Esophagus muscularis mucosa (tissue), 4 donors: ENCODE results near the gene TENT4B. TPM values are rescaled to one million over a fixed set of nuclear protein-coding genes. Genes with fewer than 3 reads are reported as not detected.

Source experiments
- DNase-seq: peaks from one replicate; pipeline ENCODE4 v3.0.0-alpha.2; 2017; ENCODE audit errors: extremely low spot score
- H3K27ac ChIP-seq, 4 donors: fragments of 200-600 bp; sonication (generic); replicated peaks in 1 of 4; 1 replicate in 3 of 4; 2 replicates in 1 of 4; pipeline ENCODE4 v1.5.1; 2016 to 2019; ENCODE audit warnings: mild to moderate bottlenecking in 1 of 4
- H3K27me3 ChIP-seq, 4 donors: fragments of 200-600 bp; sonication (generic); one replicate each; pipeline versions ENCODE4 v1.5.1 to v1.6.0; 2016 to 2019
- H3K36me3 ChIP-seq, 4 donors: fragments of 200-600 bp; sonication (generic); one replicate each; pipeline ENCODE4 v1.5.1; 2016 to 2019
- H3K4me1 ChIP-seq, 4 donors: fragments of 200-600 bp; sonication (generic); one replicate each; pipeline ENCODE4 v1.5.1; 2016 to 2019
- H3K4me3 ChIP-seq, 4 donors: fragments of 200-600 bp; sonication (generic); 1 replicate in 2 of 4; 2 replicates in 2 of 4; pipeline ENCODE4 v1.5.1; 2016 to 2019; ENCODE audit warnings: mild to moderate bottlenecking in 4 of 4, moderate library complexity in 1 of 4
- H3K9me3 ChIP-seq, 4 donors: fragments of 200-600 bp; sonication (generic); 1 replicate in 3 of 4; 2 replicates in 1 of 4; pipeline ENCODE4 v1.5.1; 2016 to 2019
- CTCF ChIP-seq, 3 experiments: fragments of 200-600 bp in 2 of 3; fragments of 450-650 bp in 1 of 3; sonication (generic) in 2 of 3; IDR thresholded peaks; one replicate each; pipeline ENCODE4 v1.5.1; 2017 to 2019; ENCODE audit warnings: antibody characterized with exemption in 3 of 3, mild to moderate bottlenecking in 2 of 3, moderate library complexity in 1 of 3
- EP300 ChIP-seq: sonication (generic); formaldehyde crosslinking; IDR thresholded peaks from one replicate; pipeline ENCODE4 v1.6.1; 2017; ENCODE audit warnings: antibody characterized with exemption
- POLR2A ChIP-seq: fragments of 450-650 bp; IDR thresholded peaks from one replicate; pipeline ENCODE4 v1.6.1; 2017; ENCODE audit warnings: antibody characterized with exemption, moderate library complexity, mild to moderate bottlenecking, low read depth
- POLR2AphosphoS5 ChIP-seq, 2 donors: sonication (generic); formaldehyde crosslinking; IDR thresholded peaks; one replicate each; pipeline ENCODE4 v1.6.1; 2017; ENCODE audit warnings: antibody characterized with exemption in 2 of 2
- WGBS: methylation state at CpG from one replicate; pipeline ENCODE4 v1.1.5; 2018; 5-methylcytosine and 5-hydroxymethylcytosine counted together
- intact Hi-C: fragments of 100-400 bp; cut with DNase I; formaldehyde crosslinking; loops from one replicate; pipeline ENCODE4 v1.15.1; 2023
- total RNA-seq, 4 donors: library from RNA; depleted of rRNA; stranded (reverse); fragments of >200 nt; gene quantifications; one replicate each; pipeline versions ENCODE4 v1.1.0 to v1.2.1, GENCODE V29; 2016

Gene TENT4B
- total RNA-seq, 4 donors from 2014 or later, result 9.9 to 18.3 (median 16.7) TPM

- Histone ChIP-seq H3K27ac (peak overlapping the region; percentile 17 to 45 (median 24)), H3K36me3 (peaks cover 0 to 30% (median 14%) of the 10 kb centered on the region in 4 donors), H3K4me1 (peaks cover 34 to 59% (median 52%) of the 10 kb centered on the region in 4 donors), H3K27me3 (no peaks in the 10 kb centered on the region), H3K4me3 (no peak overlapping the region), H3K9me3 (no peaks in the 10 kb centered on the region)
- DNase-seq, result no peak
- WGBS, result 59% methylated on average over 5 of the region's 5 CpGs
- TF ChIP-seq CTCF (IDR thresholded peaks at IDR 0.05) (peak; percentile 68 to 83 (median 81)), POLR2A (no peak), EP300 (no peak), POLR2AphosphoS5 (IDR thresholded peaks at IDR 0.05) (peak; percentile 60 to 62)
- intact Hi-C loops, result loop anchor here (2.0 to 10.0 kb wide), 3 partner anchors 144 to 186 kb away; partner anchors contain the start of gene CNEP1R1
These were observed 57.3 kb downstream of the TENT4B start for GRCh38 chr16:50210266-50211038.

GRCh38 chr16:50213939-50214519, 60.9 kb downstream of the TENT4B start:
- TF ChIP-seq POLR2AphosphoS5 (IDR thresholded peaks at IDR 0.05), result no peak
- no peak for TF ChIP-seq EP300
- no peak for TF ChIP-seq POLR2A
- peak; percentile 79 to 86 (median 84) for TF ChIP-seq CTCF (IDR thresholded peaks at IDR 0.05)
- no peak for DNase-seq
- whole genome bisulfite sequencing, result 47% methylated on average over 4 of the region's 4 CpGs
- H3K36me3 ChIP-seq, result peaks cover 20 to 64% (median 35%) of the 10 kb centered on the region in 4 donors
- H3K4me1 ChIP-seq, result peaks cover 14 to 35% (median 25%) of the 10 kb centered on the region in 4 donors
- H3K4me3 ChIP-seq, result no peak overlapping the region
- H3K9me3 ChIP-seq, result no peaks in the 10 kb centered on the region
- H3K27me3 ChIP-seq, result no peaks in the 10 kb centered on the region
- intact Hi-C loops, result loop anchor here (10.0 kb wide), 1 partner anchor 141 kb away; no protein-coding TSS in a partner anchor
- H3K27ac ChIP-seq, result no peak overlapping the region

GRCh38 chr16:50215680-50216079, 62.6 kb downstream of the TENT4B start:
- Histone ChIP-seq H3K4me3 (no peak overlapping the region), H3K36me3 (peaks cover 20 to 78% (median 38%) of the 10 kb centered on the region in 4 donors), H3K27ac (no peak overlapping the region), H3K9me3 (no peaks in the 10 kb centered on the region), H3K4me1 (peaks cover 3 to 19% (median 9%) of the 10 kb centered on the region in 4 donors), H3K27me3 (no peaks in the 10 kb centered on the region)
- no peak for DNase-seq
- 81% methylated on average over 4 of the region's 4 CpGs for whole genome bisulfite sequencing
- intact Hi-C loops, result loop anchor here (10.0 kb wide), 1 partner anchor 139 kb away; no protein-coding TSS in a partner anchor
- no peak for TF ChIP-seq CTCF (IDR thresholded peaks at IDR 0.05)
- TF ChIP-seq POLR2AphosphoS5 (IDR thresholded peaks at IDR 0.05), result no peak
- no peak for TF ChIP-seq POLR2A
- no peak for TF ChIP-seq EP300

GRCh38 chr16:50216231-50216630, 63.1 kb downstream of the TENT4B start:
- TF ChIP-seq EP300 (no peak), CTCF (IDR thresholded peaks at IDR 0.05) (no peak), POLR2AphosphoS5 (IDR thresholded peaks at IDR 0.05) (no peak), POLR2A (no peak)
- peaks cover 22 to 84% (median 42%) of the 10 kb centered on the region in 4 donors for H3K36me3 ChIP-seq

More at GRCh38 chr16:50216231-50216630, 63.1 kb downstream of the TENT4B start:
- Histone ChIP-seq H3K27me3 (no peaks in the 10 kb centered on the region), H3K4me1 (peaks cover 0 to 13% (median 3%) of the 10 kb centered on the region in 4 donors), H3K4me3 (no peak overlapping the region), H3K27ac (no peak overlapping the region), H3K9me3 (no peaks in the 10 kb centered on the region)
- intact Hi-C loops, result loop anchor here (10.0 kb wide), 1 partner anchor 139 kb away; no protein-coding TSS in a partner anchor
- DNase-seq, result no peak
- 83% methylated on average over 6 of the region's 6 CpGs for WGBS
